Stimulated activated naive CD4-positive, alpha-beta T cell treated with Interleukin-2 at 50 U/mL for 16 hours (primary cell): Measurements from ENCODE around the gene PPP1CC.
A peak's percentile ranks its signal among the peaks of the same experiment; 100 is the strongest.

Experiments used
- DNase-seq: peaks from one replicate; lab custom pipeline; 2025; lab: John Stamatoyannopoulos, UW

PPP1CC gene

GRCh38 chr12:110687396-110688169 lies 55.1 kb downstream of the PPP1CC start:
- DNase-seq = no peak

GRCh38 chr12:110686294-110686903 lies 56.3 kb downstream of the PPP1CC start:
- no peak for DNase-seq

DNA sequence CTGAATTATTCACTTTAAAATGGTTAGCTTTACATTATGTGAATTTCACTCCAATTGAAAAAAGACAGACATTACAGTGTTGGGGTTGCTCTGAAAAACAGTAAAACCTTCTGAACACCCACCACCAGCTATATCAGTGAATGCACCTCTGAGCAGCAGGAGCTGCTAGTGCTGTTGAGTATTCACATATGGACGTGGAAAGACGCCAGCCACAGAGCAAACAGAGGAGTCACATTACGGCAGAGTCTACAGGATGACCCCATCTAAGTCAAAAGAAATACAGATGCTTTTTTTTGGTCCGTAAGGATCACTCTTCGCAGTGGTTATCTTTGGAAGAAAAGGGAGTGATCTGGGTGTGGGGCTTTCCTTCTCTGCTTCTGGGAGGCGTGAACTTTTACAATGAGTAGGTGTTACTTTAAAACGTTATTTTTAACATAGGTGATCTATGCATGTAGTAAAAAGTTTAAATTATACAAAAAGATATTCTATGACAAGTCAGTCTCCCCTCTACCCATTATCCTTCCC lies 58.3 kb downstream of the PPP1CC start:
- no peak for DNase-seq

- no peak for DNase-seq
These were observed 58.8 kb downstream of the PPP1CC start for GRCh38 chr12:110683888-110684287.

GRCh38 chr12:110680032-110680431 lies 62.7 kb downstream of the PPP1CC start:
- no peak for DNase-seq

- no peak for DNase-seq
These were observed 63.5 kb downstream of the PPP1CC start for GRCh38 chr12:110679201-110679600.

DNA sequence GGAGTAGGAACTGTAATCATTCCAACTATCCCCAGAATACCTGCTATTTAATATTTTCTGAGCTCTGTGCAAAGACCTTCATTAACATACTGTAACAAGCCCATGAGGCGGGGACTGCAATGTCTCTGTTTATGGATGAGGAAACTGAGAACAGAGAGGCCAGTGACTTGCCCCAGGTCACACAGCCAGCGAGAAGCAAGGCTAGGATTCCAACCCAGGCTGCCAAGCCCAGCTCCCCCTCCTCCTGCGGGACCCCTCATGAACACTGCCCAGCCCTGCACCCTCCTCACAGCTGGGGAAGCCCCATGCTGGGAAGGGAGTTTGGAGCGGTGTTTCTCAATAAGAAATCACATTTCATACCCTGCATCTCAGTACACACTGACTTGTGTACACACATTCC lies 64.7 kb downstream of the PPP1CC start:
- DNase-seq = no peak

DNA sequence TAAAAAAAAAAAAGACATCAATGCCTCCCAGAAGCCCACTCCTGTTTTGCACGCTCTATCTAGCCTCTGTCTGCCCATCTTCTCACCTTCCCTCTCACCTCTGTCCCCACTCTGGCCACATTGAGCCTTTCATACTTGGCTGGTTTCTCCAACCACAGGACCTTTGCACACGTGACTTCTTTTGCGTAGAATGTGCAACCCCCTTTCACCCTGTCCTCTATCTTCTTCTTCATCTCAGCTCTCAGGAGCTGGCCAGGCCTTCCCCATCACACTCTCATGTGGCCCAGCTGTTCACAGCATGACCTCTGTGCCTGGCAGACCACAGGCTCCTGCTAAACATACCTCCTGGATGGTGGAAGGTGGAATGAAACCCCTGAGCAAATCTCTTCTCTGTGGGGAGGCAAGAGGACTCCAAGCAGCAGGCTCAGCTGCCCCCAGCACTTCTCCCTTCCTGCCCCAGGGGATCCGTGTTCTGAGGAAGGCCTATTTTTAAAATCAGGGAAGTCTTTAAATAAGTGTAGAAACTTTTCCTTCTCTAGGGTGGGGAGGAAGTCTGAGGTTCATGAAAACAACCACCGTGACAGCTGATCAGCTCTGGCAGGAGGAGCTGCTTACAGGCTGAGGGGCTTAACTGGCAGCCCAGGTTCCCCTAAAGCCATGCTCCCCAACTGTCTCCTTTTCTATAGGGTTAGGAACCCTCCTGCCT lies 65.3 kb downstream of the PPP1CC start:
- DNase-seq = no peak

- no peak for DNase-seq
These were observed 66.5 kb downstream of the PPP1CC start for GRCh38 chr12:110676171-110676570.

- peak; percentile 22 for DNase-seq
These were observed 72.5 kb downstream of the PPP1CC start for GRCh38 chr12:110670161-110670701.
